IgD-negative memory B cell (primary cell): ENCODE results near the gene BRF1. TPM values are rescaled to one million over a fixed set of nuclear protein-coding genes. Genes with fewer than 3 reads are reported as not detected.
A peak's percentile ranks its signal among the peaks of the same experiment; 100 is the strongest.

ENCODE experiments used
- H3K27ac Mint-ChIP-seq, 3 donors: one replicate each; pipeline ENCODE4 v1.8.0; 2020 to 2022; ENCODE audit warnings: mild to moderate bottlenecking in 3 of 3, mixed read lengths in 3 of 3, moderate library complexity in 1 of 3
- H3K27me3 Mint-ChIP-seq: one replicate; pipeline ENCODE4 v1.8.0; 2021; ENCODE audit warnings: mixed read lengths
- H3K36me3 Mint-ChIP-seq: one replicate; pipeline ENCODE4 v1.8.0; 2020; ENCODE audit warnings: mild to moderate bottlenecking, mixed read lengths
- H3K4me1 Mint-ChIP-seq, 3 donors: one replicate each; pipeline ENCODE4 v1.8.0; 2020 to 2022; ENCODE audit warnings: mixed read lengths in 3 of 3, mild to moderate bottlenecking in 1 of 3
- H3K4me3 Mint-ChIP-seq, 4 donors: one replicate each; pipeline ENCODE4 v1.8.0; 2020 to 2022; ENCODE audit warnings: mild to moderate bottlenecking in 4 of 4, mixed read lengths in 4 of 4, moderate library complexity in 3 of 4
- H3K9me3 Mint-ChIP-seq, 3 donors: one replicate each; pipeline ENCODE4 v1.8.0; 2020 to 2021; ENCODE audit warnings: mixed read lengths in 3 of 3, mild to moderate bottlenecking in 1 of 3
- polyA plus RNA-seq: library from polyadenylated mRNA; unstranded; fragments of 300-500 nt; fragmentation: Illumina TruSeq; gene quantifications from one replicate; pipeline ENCODE4 v1.2.3, GENCODE V29; 2021

Gene BRF1
- polyA plus RNA-seq, 1 donor from 2014 or later = 8.4 TPM

DNA sequence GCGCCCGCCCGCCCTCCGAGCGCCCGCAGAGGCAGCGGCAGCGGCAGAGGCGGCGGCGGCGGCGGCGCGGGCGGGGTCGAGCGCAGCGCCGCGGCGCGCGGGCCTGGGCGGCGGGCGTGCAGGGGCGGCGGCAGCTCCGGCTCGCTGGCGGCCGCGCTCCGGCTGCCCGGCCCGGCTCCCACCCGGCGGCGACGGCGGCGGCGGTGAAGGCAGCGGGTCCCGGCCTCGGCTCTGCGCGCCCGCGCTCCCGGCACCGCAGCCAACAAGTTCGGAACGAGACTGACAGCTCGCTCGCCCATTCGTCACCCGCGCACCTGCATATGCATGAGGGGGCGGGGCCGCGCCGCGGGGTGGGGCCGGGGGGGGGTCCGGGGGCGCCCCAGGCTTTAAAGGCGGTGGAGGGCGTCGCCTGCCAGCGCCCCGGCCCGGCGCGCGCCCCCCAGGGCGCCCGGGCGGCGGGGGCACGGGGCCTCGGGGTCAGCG, 132.3 kb downstream of the BRF1 start, which contains the start of gene JAG2:
Gene JAG2, minus strand, starts transcription at position 281 of the 483 bp plus-strand sequence. CDS start 356 bp downstream, outside the sequence.
- H3K4me1 Mint-ChIP-seq = peaks cover 0 to 7% (median 7%) of the 10 kb centered on the region in 3 donors
- peaks cover 13% of the 10 kb centered on the region for H3K27me3 Mint-ChIP-seq
- no peaks in the 10 kb centered on the region for H3K36me3 Mint-ChIP-seq
- no peak within 1 kb of the TSS for H3K27ac Mint-ChIP-seq
- H3K9me3 Mint-ChIP-seq = no peaks in the 10 kb centered on the region
- peak within 1 kb of the TSS; percentile 57 to 89 (median 79) for H3K4me3 Mint-ChIP-seq

DNA sequence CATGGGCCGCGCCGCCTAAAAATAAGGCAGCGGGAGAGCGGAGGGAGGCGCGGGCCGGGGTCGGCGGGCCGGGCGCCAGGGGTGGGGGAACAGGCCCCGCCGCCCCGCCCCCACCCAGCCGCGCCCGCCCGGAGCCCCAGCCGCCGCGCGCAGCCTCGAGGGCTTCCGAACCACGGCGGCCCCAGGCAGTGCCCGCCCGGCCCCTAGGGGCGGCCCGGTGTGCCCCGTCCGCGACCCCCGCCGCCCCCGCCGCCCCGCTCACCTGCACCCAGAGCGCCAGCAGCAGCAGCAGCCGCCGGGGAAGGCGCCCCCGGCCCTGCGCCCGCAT, 132.7 kb downstream of the BRF1 start:
- H3K4me1 Mint-ChIP-seq = peaks cover 0 to 7% (median 7%) of the 10 kb centered on the region in 3 donors
- H3K27me3 Mint-ChIP-seq = peaks cover 13% of the 10 kb centered on the region
- peak overlapping the region in 2 of 4 donors; percentile 70 to 77 for H3K4me3 Mint-ChIP-seq
- no peaks in the 10 kb centered on the region for H3K9me3 Mint-ChIP-seq
- no peaks in the 10 kb centered on the region for H3K36me3 Mint-ChIP-seq
- no peak overlapping the region for H3K27ac Mint-ChIP-seq

- Mint-ChIP-seq H3K36me3 (no peaks in the 10 kb centered on the region), H3K4me3 (peak overlapping the region in 3 of 4 donors; percentile 65 to 77 (median 70)), H3K9me3 (no peaks in the 10 kb centered on the region), H3K27me3 (peaks cover 13% of the 10 kb centered on the region), H3K4me1 (peaks cover 0 to 7% (median 7%) of the 10 kb centered on the region in 3 donors), H3K27ac (no peak overlapping the region)
Measured at GRCh38 chr14:105167303-105168092, 133.3 kb downstream of the BRF1 start.

GRCh38 chr14:105166571-105167302, 134.1 kb downstream of the BRF1 start:
- no peaks in the 10 kb centered on the region for H3K36me3 Mint-ChIP-seq
- H3K4me3 Mint-ChIP-seq = peak overlapping the region in 3 of 4 donors; percentile 54 to 85 (median 76)
- H3K27me3 Mint-ChIP-seq = peaks cover 11% of the 10 kb centered on the region
- H3K27ac Mint-ChIP-seq = no peak overlapping the region
- H3K9me3 Mint-ChIP-seq = no peaks in the 10 kb centered on the region
- H3K4me1 Mint-ChIP-seq = peaks cover 0 to 5% (median 4%) of the 10 kb centered on the region in 3 donors

GRCh38 chr14:105165761-105166485, 134.9 kb downstream of the BRF1 start:
- Mint-ChIP-seq H3K9me3 (no peaks in the 10 kb centered on the region), H3K27ac (no peak overlapping the region), H3K36me3 (no peaks in the 10 kb centered on the region), H3K4me1 (peaks cover 0 to 5% (median 4%) of the 10 kb centered on the region in 3 donors), H3K27me3 (peaks cover 10% of the 10 kb centered on the region), H3K4me3 (peak overlapping the region in 2 of 4 donors; percentile 54 to 57)

DNA sequence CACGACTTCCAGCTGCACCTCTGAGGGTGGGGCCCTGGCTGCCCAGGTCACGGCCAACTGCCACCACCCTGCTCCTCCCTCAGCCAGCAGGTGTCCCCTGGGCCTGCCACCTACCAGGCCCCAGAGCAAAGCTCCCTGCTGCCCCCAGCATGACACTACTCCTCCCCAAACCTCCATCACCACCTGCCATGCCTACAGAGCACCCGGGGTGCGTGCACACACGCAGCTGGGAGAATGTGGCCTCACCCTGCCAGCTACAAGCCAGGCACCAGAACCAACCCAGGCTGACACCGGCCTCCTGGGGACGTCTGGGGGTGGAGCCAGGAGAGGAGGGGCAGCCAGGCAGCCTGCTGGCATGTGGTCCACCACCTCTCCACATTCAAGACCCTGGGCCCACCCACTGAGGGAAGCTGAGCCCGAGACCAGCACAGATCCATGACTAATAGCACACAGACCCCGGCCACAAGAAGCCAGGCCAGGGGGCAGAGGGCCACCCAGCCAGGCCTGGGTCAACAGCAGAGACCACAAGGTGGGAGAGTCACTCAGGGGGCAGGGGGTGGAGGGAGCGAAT, 135.6 kb downstream of the BRF1 start:
- H3K27ac Mint-ChIP-seq = no peak overlapping the region

DNA sequence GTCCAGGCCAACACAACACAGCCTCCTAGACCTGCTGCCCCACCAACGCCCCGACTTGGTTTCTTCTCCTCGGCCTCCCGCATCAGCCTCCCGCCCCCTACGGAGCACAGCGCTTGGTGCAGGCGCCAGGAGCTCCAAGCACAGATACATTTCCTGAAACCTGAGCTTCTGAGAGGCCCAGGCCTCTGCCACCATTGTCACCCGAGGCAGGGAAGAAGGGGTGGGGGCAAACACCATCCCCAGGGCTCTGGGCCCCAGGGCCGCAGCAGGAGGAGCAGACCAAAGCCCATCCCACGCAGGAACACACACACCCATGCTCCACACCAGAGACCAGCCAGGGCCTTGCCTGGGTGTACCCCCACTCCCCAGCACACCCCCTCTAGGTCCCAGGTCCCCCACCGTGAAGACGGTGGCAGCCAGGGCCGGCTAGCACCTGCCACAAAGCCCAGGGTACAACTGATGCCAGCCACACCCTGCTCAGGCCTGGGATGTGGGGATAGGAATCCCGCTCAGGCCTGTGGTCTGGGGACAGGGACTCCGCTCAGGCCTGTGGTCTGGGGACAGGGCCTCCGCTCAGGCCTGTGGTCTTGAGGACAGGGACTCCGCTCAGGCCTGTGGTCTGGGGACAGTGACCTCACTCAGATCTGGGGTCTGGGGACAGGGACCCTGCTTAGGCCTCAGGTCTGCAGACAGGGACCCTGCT, 137.6 kb downstream of the BRF1 start:
- Mint-ChIP-seq H3K27ac (no peak overlapping the region), H3K4me1 (peaks cover 0 to 4% (median 2%) of the 10 kb centered on the region in 3 donors), H3K27me3 (peaks cover 2% of the 10 kb centered on the region), H3K4me3 (no peak overlapping the region), H3K9me3 (no peaks in the 10 kb centered on the region), H3K36me3 (no peaks in the 10 kb centered on the region)

More for the DNA sequence above, 135.6 kb downstream of the BRF1 start:
- Mint-ChIP-seq H3K4me3 (peak overlapping the region in 2 of 4 donors; percentile 43 to 57), H3K36me3 (no peaks in the 10 kb centered on the region), H3K27me3 (peaks cover 9% of the 10 kb centered on the region), H3K4me1 (peaks cover 0 to 5% (median 4%) of the 10 kb centered on the region in 3 donors), H3K9me3 (no peaks in the 10 kb centered on the region)

DNA sequence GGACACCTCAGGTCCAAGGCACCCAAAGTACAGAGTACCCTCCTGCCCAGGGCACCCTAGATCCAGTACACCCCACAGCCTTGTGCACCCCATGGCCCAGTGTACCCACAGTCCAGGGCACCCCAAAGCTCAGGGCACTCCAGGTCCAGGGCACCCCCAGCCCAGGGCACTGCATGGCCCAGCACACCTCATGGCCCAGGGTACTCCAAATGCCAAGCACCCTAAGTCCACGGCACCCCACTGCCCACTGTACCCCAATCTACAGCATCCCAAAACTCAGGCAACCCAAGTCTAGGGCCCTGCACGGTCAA, 138.2 kb downstream of the BRF1 start:
- H3K9me3 Mint-ChIP-seq = no peaks in the 10 kb centered on the region
- no peaks in the 10 kb centered on the region for H3K36me3 Mint-ChIP-seq
- peaks cover 0 to 4% (median 2%) of the 10 kb centered on the region in 3 donors for H3K4me1 Mint-ChIP-seq
- no peak overlapping the region for H3K4me3 Mint-ChIP-seq
- no peak overlapping the region for H3K27ac Mint-ChIP-seq
- H3K27me3 Mint-ChIP-seq = peaks cover 2% of the 10 kb centered on the region

GRCh38 chr14:105161964-105162668, 138.7 kb downstream of the BRF1 start:
- peaks cover 0 to 4% (median 2%) of the 10 kb centered on the region in 3 donors for H3K4me1 Mint-ChIP-seq
- H3K27me3 Mint-ChIP-seq = peaks cover 2% of the 10 kb centered on the region
- no peak overlapping the region for H3K27ac Mint-ChIP-seq
- H3K4me3 Mint-ChIP-seq = no peak overlapping the region
- H3K36me3 Mint-ChIP-seq = no peaks in the 10 kb centered on the region
- peaks cover 0 to 3% (median 0%) of the 10 kb centered on the region in 3 donors for H3K9me3 Mint-ChIP-seq

GRCh38 chr14:105161309-105161708, 139.5 kb downstream of the BRF1 start:
- Mint-ChIP-seq H3K4me3 (no peak overlapping the region), H3K9me3 (peaks cover 0 to 3% (median 0%) of the 10 kb centered on the region in 3 donors), H3K4me1 (peaks cover 0 to 4% (median 2%) of the 10 kb centered on the region in 3 donors), H3K27me3 (peaks cover 2% of the 10 kb centered on the region), H3K36me3 (no peaks in the 10 kb centered on the region), H3K27ac (no peak overlapping the region)

GRCh38 chr14:105160776-105161175, 140.0 kb downstream of the BRF1 start:
- Mint-ChIP-seq H3K4me1 (peaks cover 0 to 4% (median 2%) of the 10 kb centered on the region in 3 donors), H3K36me3 (no peaks in the 10 kb centered on the region), H3K27me3 (peaks cover 2% of the 10 kb centered on the region), H3K27ac (no peak overlapping the region), H3K4me3 (no peak overlapping the region), H3K9me3 (peaks cover 0 to 3% (median 0%) of the 10 kb centered on the region in 3 donors)

DNA sequence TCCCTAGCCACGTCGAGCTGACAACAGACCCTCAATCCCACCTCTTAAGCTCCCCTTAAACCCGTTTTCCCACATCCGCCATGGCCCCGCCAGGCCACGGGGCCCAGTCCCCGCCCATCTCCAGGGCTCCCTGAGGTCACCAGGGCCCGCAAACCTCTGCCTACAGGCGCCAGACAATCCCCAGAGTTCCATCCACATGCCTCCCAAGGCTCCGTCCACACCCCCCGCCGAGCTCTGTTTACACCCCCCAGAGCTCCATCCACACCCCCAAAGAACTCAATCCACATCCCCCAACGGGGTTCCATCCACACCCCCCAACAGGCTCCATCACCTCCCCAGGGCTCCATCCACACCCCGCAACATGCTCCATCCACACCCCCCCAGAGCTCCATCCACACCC, 141.5 kb downstream of the BRF1 start:
- Mint-ChIP-seq H3K4me1 (no peaks in the 10 kb centered on the region), H3K9me3 (peaks cover 0 to 3% (median 0%) of the 10 kb centered on the region in 3 donors), H3K27ac (no peak overlapping the region), H3K4me3 (no peak overlapping the region), H3K27me3 (peaks cover 2% of the 10 kb centered on the region), H3K36me3 (no peaks in the 10 kb centered on the region)
